Measurements from ENCODE around the gene TSNAX.

The TSNAX gene

DNA sequence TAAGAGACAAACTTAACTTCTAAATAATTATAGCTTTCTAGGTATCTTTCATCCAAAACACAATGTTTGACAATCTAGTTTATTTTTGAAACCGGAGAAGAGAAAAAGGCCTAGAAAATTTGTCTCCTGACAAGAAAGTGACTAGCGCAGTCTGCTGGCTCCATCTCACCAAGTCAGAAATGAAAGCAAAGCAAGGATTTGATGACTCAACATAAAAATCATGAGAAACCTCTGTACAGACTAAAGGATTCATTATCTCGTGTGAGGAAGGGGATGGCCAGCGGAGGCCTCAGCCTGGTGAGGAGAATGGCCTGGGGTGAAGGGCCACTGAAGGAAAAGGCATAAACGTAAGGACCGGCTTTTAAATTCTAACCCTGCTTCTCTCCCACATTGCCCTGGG lies 20.0 kb upstream of the TSNAX start:
- TF ChIP-seq, protein P1, sequence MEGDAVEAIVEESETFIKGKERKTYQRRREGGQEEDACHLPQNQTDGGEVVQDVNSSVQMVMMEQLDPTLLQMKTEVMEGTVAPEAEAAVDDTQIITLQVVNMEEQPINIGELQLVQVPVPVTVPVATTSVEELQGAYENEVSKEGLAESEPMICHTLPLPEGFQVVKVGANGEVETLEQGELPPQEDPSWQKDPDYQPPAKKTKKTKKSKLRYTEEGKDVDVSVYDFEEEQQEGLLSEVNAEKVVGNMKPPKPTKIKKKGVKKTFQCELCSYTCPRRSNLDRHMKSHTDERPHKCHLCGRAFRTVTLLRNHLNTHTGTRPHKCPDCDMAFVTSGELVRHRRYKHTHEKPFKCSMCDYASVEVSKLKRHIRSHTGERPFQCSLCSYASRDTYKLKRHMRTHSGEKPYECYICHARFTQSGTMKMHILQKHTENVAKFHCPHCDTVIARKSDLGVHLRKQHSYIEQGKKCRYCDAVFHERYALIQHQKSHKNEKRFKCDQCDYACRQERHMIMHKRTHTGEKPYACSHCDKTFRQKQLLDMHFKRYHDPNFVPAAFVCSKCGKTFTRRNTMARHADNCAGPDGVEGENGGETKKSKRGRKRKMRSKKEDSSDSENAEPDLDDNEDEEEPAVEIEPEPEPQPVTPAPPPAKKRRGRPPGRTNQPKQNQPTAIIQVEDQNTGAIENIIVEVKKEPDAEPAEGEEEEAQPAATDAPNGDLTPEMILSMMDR (conservative IDR thresholded peaks at IDR 0.05): no peak
- no peak for TF ChIP-seq ZFX (IDR thresholded peaks at IDR 0.05)
- H3K27ac ChIP-seq: no peak overlapping the region

DNA sequence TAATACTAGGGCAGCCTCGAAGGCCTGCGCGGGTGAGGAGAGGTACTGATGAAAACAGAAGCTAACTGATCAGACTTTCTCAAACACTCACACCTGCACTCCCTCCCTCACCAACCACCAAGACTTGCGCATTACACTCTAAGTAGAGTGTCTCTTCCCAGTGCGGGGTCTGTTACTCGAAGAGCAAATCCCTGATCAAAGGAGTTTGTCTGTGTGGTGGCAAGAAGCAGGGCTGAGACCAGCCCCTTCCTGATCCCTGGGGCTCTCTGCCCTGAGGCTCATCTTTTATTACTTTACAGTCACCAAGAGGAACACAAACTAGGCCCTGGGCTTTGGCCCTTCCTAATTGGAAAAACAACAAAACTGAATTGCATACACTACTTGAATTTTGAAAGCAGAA lies 19.5 kb upstream of the TSNAX start:
- no peak for TF ChIP-seq ZFX (IDR thresholded peaks at IDR 0.05)
- TF ChIP-seq, protein P1 (conservative IDR thresholded peaks at IDR 0.05): no peak
- no peak overlapping the region for H3K27ac ChIP-seq

DNA sequence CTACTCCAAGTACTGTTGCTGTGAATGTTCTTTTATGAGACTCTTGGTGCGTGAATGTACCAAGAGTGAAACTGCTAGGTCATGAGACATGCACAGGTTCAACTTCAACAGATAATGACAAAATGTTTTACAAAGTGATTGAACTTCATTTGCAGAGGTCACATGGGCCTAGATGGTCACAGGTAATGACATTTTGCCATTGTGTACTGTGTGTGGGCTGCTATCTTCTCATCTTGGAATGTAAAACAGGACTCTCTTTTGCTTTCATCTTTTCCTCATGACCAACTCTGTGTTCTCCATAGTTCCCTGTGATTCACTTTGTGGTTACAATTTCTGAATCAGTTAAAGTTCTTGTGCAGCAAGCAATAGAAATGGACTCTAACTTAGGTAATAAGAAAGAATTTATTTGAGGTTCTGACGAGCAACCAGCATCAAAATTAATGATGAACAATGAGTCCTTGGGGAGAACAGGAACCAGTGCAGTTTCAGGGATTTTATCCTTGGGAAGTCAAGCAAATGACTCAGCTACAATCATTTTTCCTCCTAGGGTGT lies 16.2 kb upstream of the TSNAX start:
- no peak overlapping the region for H3K27ac ChIP-seq
- TF ChIP-seq, protein P1 (conservative IDR thresholded peaks at IDR 0.05): no peak
- TF ChIP-seq ZFX (IDR thresholded peaks at IDR 0.05): no peak

DNA sequence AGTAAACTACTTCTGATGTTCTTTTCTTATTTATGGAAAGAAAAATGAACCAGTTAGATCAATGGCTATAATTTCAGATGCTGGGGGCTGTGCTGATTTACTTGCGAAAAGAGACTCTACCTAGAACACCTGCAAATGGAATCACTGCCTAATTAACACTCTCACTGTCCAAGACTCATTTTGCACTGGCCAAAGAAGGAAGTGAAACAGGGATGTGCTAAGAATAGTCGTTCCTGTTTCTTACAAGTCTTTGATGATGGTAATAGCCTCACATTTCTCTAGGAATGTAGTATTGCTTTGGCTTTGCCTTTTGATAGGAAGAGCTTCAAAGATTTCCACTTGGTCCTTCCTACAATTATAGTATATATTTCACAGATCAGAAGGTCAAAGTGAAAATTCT lies 12.7 kb upstream of the TSNAX start:
- no peak overlapping the region for H3K27ac ChIP-seq
- TF ChIP-seq, protein P1 (conservative IDR thresholded peaks at IDR 0.05): no peak
- no peak for TF ChIP-seq ZFX (IDR thresholded peaks at IDR 0.05)

DNA sequence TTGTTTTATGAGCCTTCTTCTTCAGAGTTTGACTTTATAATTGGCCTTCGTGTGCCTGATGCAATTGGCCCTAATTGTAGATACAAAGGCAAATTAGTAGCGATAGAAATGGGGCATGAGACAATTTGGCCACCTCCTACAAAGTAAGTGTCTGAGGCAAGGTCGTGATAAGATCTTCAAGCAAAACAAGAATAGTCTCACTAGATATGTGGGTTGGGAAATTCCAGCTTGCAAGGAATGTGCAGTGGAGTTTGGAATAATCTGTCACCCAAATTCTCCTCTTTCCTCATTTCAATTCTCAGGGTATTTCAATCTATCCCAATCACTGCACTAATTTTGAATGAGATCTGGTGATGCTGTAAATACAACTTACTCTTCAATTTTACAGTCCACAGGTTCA lies 11.4 kb upstream of the TSNAX start:
- H3K27ac ChIP-seq: no peak overlapping the region
- TF ChIP-seq, protein P1 (conservative IDR thresholded peaks at IDR 0.05): no peak
- no peak for TF ChIP-seq ZFX (IDR thresholded peaks at IDR 0.05)

DNA sequence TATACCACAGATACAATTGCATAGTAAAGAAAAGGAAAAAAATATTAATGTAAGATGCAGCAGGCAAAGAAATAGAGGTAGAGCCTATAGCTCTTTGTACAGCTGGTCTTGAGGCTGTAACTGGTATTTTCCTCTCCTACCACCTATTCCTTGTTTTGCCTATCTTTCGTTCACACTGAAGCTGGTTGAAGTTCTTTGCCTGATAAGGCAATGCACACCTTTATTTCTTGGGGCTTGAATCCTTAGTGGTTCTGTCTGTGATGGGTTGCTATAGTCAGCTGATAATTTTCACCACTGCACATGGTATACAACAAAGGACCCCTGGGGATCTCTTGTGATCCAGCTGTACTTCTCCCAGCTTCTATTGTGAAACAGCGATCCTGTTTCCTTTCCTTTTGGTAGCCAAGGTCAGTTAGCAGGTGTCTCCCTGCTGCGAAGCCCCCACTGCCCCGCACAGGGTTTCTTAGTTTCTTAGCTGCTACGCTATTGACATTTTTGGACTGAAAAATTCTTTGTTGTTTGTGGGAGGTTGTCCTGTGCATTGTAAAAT lies 9.9 kb upstream of the TSNAX start:
- no peak overlapping the region for H3K27ac ChIP-seq
- TF ChIP-seq ZFX (IDR thresholded peaks at IDR 0.05): no peak
- TF ChIP-seq, protein P1 (conservative IDR thresholded peaks at IDR 0.05): no peak

DNA sequence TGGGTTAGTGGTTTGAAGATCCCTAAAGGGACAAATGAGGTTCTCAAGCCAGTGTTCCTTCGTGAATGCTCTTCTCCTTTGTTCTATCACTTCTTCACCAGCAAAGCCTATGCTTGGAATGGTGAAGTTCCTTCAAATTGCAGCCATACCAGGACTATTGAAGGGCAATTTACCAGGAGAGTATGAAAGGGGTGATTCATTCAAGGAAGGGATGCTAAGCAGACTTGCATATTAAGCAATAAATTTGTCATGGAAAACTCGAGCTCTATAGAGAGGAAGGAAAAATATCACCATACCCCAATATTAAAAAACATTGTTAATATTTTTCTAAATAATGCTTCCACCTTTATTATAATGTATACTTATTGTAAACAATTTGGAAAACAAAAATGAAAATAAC lies 9.3 kb upstream of the TSNAX start:
- TF ChIP-seq, protein P1 (conservative IDR thresholded peaks at IDR 0.05): no peak
- no peak for TF ChIP-seq ZFX (IDR thresholded peaks at IDR 0.05)
- H3K27ac ChIP-seq: no peak overlapping the region
